IMR-90 (cell line): ENCODE data around the gene ZGRF1. TPM values are rescaled to one million over a fixed set of nuclear protein-coding genes. Genes with fewer than 3 reads are reported as not detected.

ENCODE experiments used
- ATAC-seq: fragments of 200-7000 bp; cut with Tn5 transposase; 2 replicates; pipeline ENCODE4 v1.9.1; 2020; ENCODE audit warnings: low read depth, mild to moderate bottlenecking, moderate library complexity
- BruUV-seq: library from RNA; stranded (reverse); fragments of 400-500 nt; replicated peaks from 2 replicates; lab custom pipeline; 2021; lab: Mats Ljungman, UMichigan
- CTCF ChIA-PET: fragments of 300-600 bp; formaldehyde crosslinking; extraction: SDS; loops from one replicate; lab custom pipeline; 2021; ENCODE audit warnings: antibody characterized with exemption; lab: Yijun Ruan, JAX
- POLR2A ChIA-PET: fragments of 300-600 bp; sonication (Branson Sonifier 250); formaldehyde crosslinking; loops from one replicate; lab custom pipeline; 2022; ENCODE audit warnings: antibody characterized with exemption; ENCODE audit not compliant: unreplicated experiment; lab: Charles Lee
- DNase-seq: peaks from one replicate; pipeline ENCODE4 v3.0.0; 2013
- H2AFZ ChIP-seq: replicated peaks from 2 replicates; pipeline ENCODE3; 2013; ENCODE audit warnings: low read length, mild to moderate bottlenecking; ENCODE audit not compliant: poor library complexity
- H2AK5ac ChIP-seq: 2 replicates; pipeline ENCODE4 v1.6.1; 2013; ENCODE audit warnings: low read depth, low read length, inconsistent platforms
- H2AK9ac ChIP-seq: replicated peaks from 2 replicates; pipeline ENCODE3; 2013; ENCODE audit warnings: mild to moderate bottlenecking, low read depth, low read length, moderate library complexity; ENCODE audit not compliant: poor library complexity
- H2BK120ac ChIP-seq: 2 replicates; pipeline ENCODE4 v1.6.1; 2013; ENCODE audit warnings: low read depth, low read length, inconsistent platforms
- H2BK15ac ChIP-seq: 3 replicates; pipeline ENCODE4 v1.6.1; 2013; ENCODE audit warnings: low read depth, low read length, inconsistent platforms
- H2BK20ac ChIP-seq: 2 replicates; pipeline ENCODE4 v1.6.1; 2013; ENCODE audit warnings: low read depth, mild to moderate bottlenecking, inconsistent platforms, low read length, moderate library complexity
- H2BK5ac ChIP-seq: 2 replicates; pipeline ENCODE4 v1.6.1; 2013; ENCODE audit warnings: mild to moderate bottlenecking, low read depth, low read length, inconsistent platforms; ENCODE audit not compliant: poor library complexity, severe bottlenecking
- H3K14ac ChIP-seq: replicated peaks from 2 replicates; pipeline ENCODE4 v1.6.1; 2013; ENCODE audit warnings: low read depth, low read length, inconsistent platforms
- H3K18ac ChIP-seq: 2 replicates; pipeline ENCODE4 v1.6.1; 2013; ENCODE audit warnings: low read depth, low read length, control low read depth
- H3K23ac ChIP-seq: 2 replicates; pipeline ENCODE4 v1.6.1; 2013; ENCODE audit warnings: low read depth, low read length, inconsistent platforms
- H3K27ac ChIP-seq: 2 replicates; pipeline ENCODE4 v1.5.1; 2013; ENCODE audit warnings: mild to moderate bottlenecking, control low read depth, low read length; ENCODE audit not compliant: insufficient read depth
- H3K27me3 ChIP-seq: 2 replicates; pipeline ENCODE4 v1.6.1; 2013; ENCODE audit warnings: low read length; ENCODE audit not compliant: control insufficient read depth, insufficient read depth
- H3K36me3 ChIP-seq: 2 replicates; pipeline ENCODE4 v1.6.1; 2013; ENCODE audit warnings: low read length, mixed read lengths; ENCODE audit not compliant: control insufficient read depth, insufficient read depth
- H3K4ac ChIP-seq: 2 replicates; pipeline ENCODE4 v1.6.1; 2013; ENCODE audit warnings: low read depth, low read length, inconsistent platforms
- H3K4me1 ChIP-seq: 2 replicates; pipeline ENCODE4 v1.6.1; 2013; ENCODE audit warnings: low read length, mixed read lengths; ENCODE audit not compliant: control insufficient read depth, insufficient read depth
- H3K4me2 ChIP-seq: 2 replicates; pipeline ENCODE4 v1.6.1; 2013; ENCODE audit warnings: low read depth, mild to moderate bottlenecking, control low read depth, low read length, moderate library complexity
- H3K4me3 ChIP-seq: 2 replicates; pipeline ENCODE4 v1.5.1; 2013; ENCODE audit warnings: low read depth, mild to moderate bottlenecking, control low read depth, low read length, moderate library complexity; ENCODE audit not compliant: insufficient read depth
- H3K56ac ChIP-seq: 2 replicates; pipeline ENCODE4 v1.6.1; 2013; ENCODE audit warnings: low read length, inconsistent platforms; ENCODE audit not compliant: insufficient read depth; ENCODE audit errors: extremely low read depth
- H3K79me1 ChIP-seq, 2 experiments: 2 replicates each; pipeline ENCODE4 v1.6.1; 2013; ENCODE audit warnings: low read length in 2 of 2, inconsistent platforms in 1 of 2, low read depth in 1 of 2
- H3K9ac ChIP-seq: 2 replicates; pipeline ENCODE4 v1.6.1; 2013; ENCODE audit warnings: low read depth, low read length, control low read depth
- H3K9me1 ChIP-seq: 2 replicates; pipeline ENCODE4 v1.6.1; 2013; ENCODE audit warnings: low read length, inconsistent platforms; ENCODE audit not compliant: insufficient read depth
- H3K9me3 ChIP-seq: 2 replicates; pipeline ENCODE4 v1.6.1; 2013; ENCODE audit warnings: low read length; ENCODE audit not compliant: control insufficient read depth, insufficient read depth
- H4K20me1 ChIP-seq: 2 replicates; pipeline ENCODE4 v1.6.1; 2013; ENCODE audit warnings: low read length, inconsistent platforms; ENCODE audit not compliant: insufficient read depth
- H4K5ac ChIP-seq: 2 replicates; pipeline ENCODE4 v1.6.1; 2013; ENCODE audit warnings: mild to moderate bottlenecking, low read depth, low read length, control low read depth
- H4K8ac ChIP-seq, 2 experiments: 2 replicates each; pipeline ENCODE4 v1.6.1; 2013; ENCODE audit warnings: low read depth in 2 of 2, low read length in 2 of 2, control low read depth in 1 of 2, inconsistent platforms in 1 of 2
- H4K91ac ChIP-seq: 2 replicates; pipeline ENCODE4 v1.6.1; 2013; ENCODE audit warnings: low read depth, low read length, inconsistent platforms; ENCODE audit not compliant: insufficient read depth
- CEBPB ChIP-seq: IDR thresholded peaks from 2 replicates; pipeline ENCODE4 v1.6.1; 2012; ENCODE audit warnings: low read depth, low read length, improper control_type of control experiment
- CTCF ChIP-seq: conservative IDR thresholded peaks from 2 replicates; pipeline ENCODE4 v1.5.1; 2012; ENCODE audit warnings: mild to moderate bottlenecking, low read depth, low read length, improper control_type of control experiment
- ELK1 ChIP-seq: fragments of 150-350 bp; IDR thresholded peaks from 2 replicates; pipeline ENCODE4 v1.6.1; 2016; ENCODE audit warnings: low read depth, mild to moderate bottlenecking, low read length, moderate library complexity, borderline replicate concordance
- MAFK ChIP-seq: IDR thresholded peaks from 2 replicates; pipeline ENCODE4 v1.6.1; 2012; ENCODE audit warnings: low read depth, low read length, improper control_type of control experiment
- RAD21 ChIP-seq: IDR thresholded peaks from 2 replicates; pipeline ENCODE4 v1.6.1; 2012; ENCODE audit warnings: low read length, improper control_type of control experiment
- SMC3 ChIP-seq: fragments of 150-350 bp; IDR thresholded peaks from 2 replicates; pipeline ENCODE4 v1.6.1; 2016; ENCODE audit warnings: low read depth, mild to moderate bottlenecking, antibody characterized with exemption, low read length, moderate library complexity
- WGBS, 2 experiments: methylation state at CpG; one replicate each; pipeline versions ENCODE4 v1.1.5 to v1.1.7; 2013; ENCODE audit warnings: missing lambda C conversion rate in 2 of 2; ENCODE audit not compliant: insufficient read length in 1 of 2; ENCODE audit errors: extremely low coverage in 2 of 2; 5-methylcytosine and 5-hydroxymethylcytosine counted together
- dilution Hi-C: fragments of 300-500 bp; cut with HindIII; formaldehyde crosslinking; loops from one replicate; pipeline ENCODE4 v1.14.3; 2018; ENCODE audit warnings: low sequenced_read_pairs; ENCODE audit not compliant: unreplicated experiment
- in situ Hi-C: fragments of 300-500 bp; cut with MboI; formaldehyde crosslinking; loops from 3 replicates; pipeline ENCODE4 v1.14.3; 2019; ENCODE audit warnings: low sequenced_read_pairs, inconsistent platforms, mixed read lengths
- intact Hi-C: fragments of 100-400 bp; cut with micrococcal nuclease; formaldehyde crosslinking; loops from 2 replicates; pipeline ENCODE4 v1.10.0; 2022
- polyA plus RNA-seq, 3 experiments: library from polyadenylated mRNA; depleted of rRNA; stranded (reverse); fragments of >200 nt; gene quantifications; 2 replicates each; pipeline ENCODE4 v1.2.3, GENCODE V29; 2012; ENCODE audit warnings: low replicate concordance in 1 of 3
- total RNA-seq: library from RNA; depleted of rRNA; stranded (reverse); fragments of >200 nt; gene quantifications from 2 replicates; pipeline ENCODE4 v1.2.3, GENCODE V29; 2012

The ZGRF1 gene
- total and polyA plus RNA-seq, 2 of the 4 experiments (the other 2 are of a cell fraction) = 2.8 to 5.6 TPM

GRCh38 chr4:112633477-112634235 is 3.1 kb downstream of the ZGRF1 start:
- H3K9ac ChIP-seq = no peak overlapping the region
- CTCF ChIA-PET = interaction anchor here (0.6 to 0.9 kb wide), 2 partner anchors 56 to 132 kb away, joined by 3 read pairs; no protein-coding TSS in a partner anchor
- no peak overlapping the region for H2BK15ac ChIP-seq
- intact Hi-C loops (loop anchor here (1.0 to 10.0 kb wide), 3 partner anchors 129 to 399 kb away; partner anchors contain the start of gene AP1AR), in situ Hi-C loops (loop anchor here (5.0 to 25.0 kb wide), 2 partner anchors 134 to 304 kb away; no protein-coding TSS in a partner anchor), dilution Hi-C loops (no loop called here)
- 0 out of 2 replicates have a peak, but pooled peaks cover 2% of the 10 kb centered on the region for H3K4me1 ChIP-seq
- H2AK9ac ChIP-seq = no peak overlapping the region
- H3K9me3 ChIP-seq = no peaks in the 10 kb centered on the region
- no peak overlapping the region for H3K23ac ChIP-seq
- H3K79me1 ChIP-seq = peaks cover 10 to 16% of the 10 kb centered on the region in 2 experiments; a peak in 3 of 4 replicates
- H3K4me2 ChIP-seq = peak overlapping the region; percentile 83
- no peaks in the 10 kb centered on the region for H3K36me3 ChIP-seq
- DNase-seq (peak; percentile 43), ATAC-seq (peak; percentile 18)
- H3K27ac ChIP-seq = no peak overlapping the region
- WGBS, 2 experiments = 0% methylated on average over 1 of the region's 4 CpGs; no CpG with 5 or more reads in 1 of the 2 experiments
- H3K9me1 ChIP-seq = no peaks in the 10 kb centered on the region
- no peak overlapping the region for H3K14ac ChIP-seq
- H4K5ac ChIP-seq = 0 out of 2 replicates have a peak overlapping the region, but pooled peaks have one; percentile 39
- H3K56ac ChIP-seq = no peak overlapping the region
- POLR2A ChIA-PET = no interaction called here
- H3K4ac ChIP-seq = no peak overlapping the region
- H3K4me3 ChIP-seq = no peak overlapping the region
- no peak overlapping the region for H2BK20ac ChIP-seq
- H3K27me3 ChIP-seq = no peaks in the 10 kb centered on the region
- H2BK120ac ChIP-seq = no peak overlapping the region
- H3K18ac ChIP-seq = no peak overlapping the region
- H4K8ac ChIP-seq = peak overlapping the region in 1 of 2 experiments; percentile 43; a peak in 1 of 4 replicates
- no peak overlapping the region for H2AFZ ChIP-seq
- peak; percentile 33; the same call in 1 of the 2 replicates for TF ChIP-seq CEBPB
- TF ChIP-seq RAD21 = peak; percentile 40
- no peak for TF ChIP-seq MAFK
- no peak for TF ChIP-seq ELK1
- peak; percentile 54 for TF ChIP-seq SMC3
- peak; percentile 58 for TF ChIP-seq CTCF
- no peak overlapping the region for H2BK5ac ChIP-seq
- no peaks in the 10 kb centered on the region for H4K20me1 ChIP-seq
- H4K91ac ChIP-seq = no peak overlapping the region
- H2AK5ac ChIP-seq = no peak overlapping the region
- no TSS peak for BruUV-seq
